Natural killer cell (primary cell): Measurements from ENCODE around the gene RAD51B. TPM values are rescaled to one million over a fixed set of nuclear protein-coding genes. Genes with fewer than 3 reads are reported as not detected.
A peak's percentile ranks its signal among the peaks of the same experiment; 100 is the strongest.

ENCODE experiments used
- ATAC-seq, 3 donors: fragments of 150-1000 bp in 2 of 3; fragments of 200-7000 bp in 1 of 3; cut with Tn5 transposase; 1 replicate in 1 of 3; 2 replicates in 2 of 3; pipeline ENCODE4 v1.10.0; 2021; ENCODE audit warnings: mild to moderate bottlenecking in 2 of 3, moderate library complexity in 2 of 3
- DNase-seq, 2 donors: peaks; one replicate each; pipeline versions ENCODE4 v3.0.0 to v3.0.0-alpha.2; 2013 to 2021; ENCODE audit warnings: mixed read lengths in 1 of 2
- H3K27ac ChIP-seq: one replicate; pipeline ENCODE4 v1.5.1; 2013; ENCODE audit warnings: mild to moderate bottlenecking, low read length
- H3K27me3 ChIP-seq: one replicate; pipeline ENCODE4 v1.6.1; 2013; ENCODE audit warnings: low read length; ENCODE audit not compliant: control insufficient read depth, insufficient read depth
- H3K36me3 ChIP-seq: one replicate; pipeline ENCODE4 v1.6.1; 2013; ENCODE audit warnings: low read length; ENCODE audit not compliant: control insufficient read depth, insufficient read depth
- H3K4me1 ChIP-seq: one replicate; pipeline ENCODE4 v1.6.1; 2013; ENCODE audit warnings: low read length; ENCODE audit not compliant: control insufficient read depth, insufficient read depth
- H3K4me3 ChIP-seq: one replicate; pipeline ENCODE4 v1.5.1; 2013; ENCODE audit warnings: low read length
- H3K9me3 ChIP-seq: one replicate; pipeline ENCODE4 v1.6.1; 2013; ENCODE audit warnings: low read length; ENCODE audit not compliant: control insufficient read depth, insufficient read depth
- H3K27ac Mint-ChIP-seq, 2 donors: one replicate each; pipeline ENCODE4 v1.8.0; 2022; ENCODE audit warnings: mild to moderate bottlenecking in 2 of 2, mixed read lengths in 2 of 2, moderate library complexity in 1 of 2
- H3K27me3 Mint-ChIP-seq, 2 donors: one replicate each; pipeline ENCODE4 v1.8.0; 2022; ENCODE audit warnings: low read depth in 2 of 2, mixed read lengths in 2 of 2
- H3K36me3 Mint-ChIP-seq: one replicate; pipeline ENCODE4 v1.8.0; 2022; ENCODE audit warnings: mixed read lengths
- H3K4me1 Mint-ChIP-seq, 2 donors: one replicate each; pipeline ENCODE4 v1.8.0; 2022; ENCODE audit warnings: mixed read lengths in 2 of 2
- H3K4me3 Mint-ChIP-seq: one replicate; pipeline ENCODE4 v1.8.0; 2022; ENCODE audit warnings: mild to moderate bottlenecking, moderate library complexity, mixed read lengths
- H3K9me3 Mint-ChIP-seq, 2 donors: one replicate each; pipeline ENCODE4 v1.8.0; 2022; ENCODE audit warnings: mixed read lengths in 2 of 2
- CTCF ChIP-seq: fragments of 200-600 bp; IDR thresholded peaks from one replicate; pipeline ENCODE4 v1.8.0; 2022; ENCODE audit warnings: antibody characterized with exemption
- WGBS: methylation state at CpG from one replicate; pipeline ENCODE4 v1.1.7; 2013; ENCODE audit warnings: missing lambda C conversion rate; ENCODE audit not compliant: insufficient coverage; 5-methylcytosine and 5-hydroxymethylcytosine counted together
- intact Hi-C: fragments of 100-400 bp; cut with micrococcal nuclease; formaldehyde crosslinking; loops from one replicate; pipeline ENCODE4 v1.14.2; 2022
- total RNA-seq, 4 donors: library from RNA; stranded (reverse); fragments of 120-200 nt in 1 of 4; gene quantifications; one replicate each; pipeline versions ENCODE4 v1.2.3 to v1.2.4, GENCODE V29; 2013 to 2022

The RAD51B gene
- total RNA-seq, 3 donors from 2014 or later (not counting 1 experiment from before 2014, with no cell fraction given), result 28.1 to 37.6 (median 28.6) TPM

- Mint-ChIP-seq H3K9me3 (no peaks in the 10 kb centered on the region), H3K4me1 (peaks cover 50 to 61% of the 10 kb centered on the region in 2 donors), H3K27ac (no peak overlapping the region), H3K4me3 (no peak overlapping the region), H3K27me3 (no peaks in the 10 kb centered on the region), H3K36me3 (no peaks in the 10 kb centered on the region)
- intact Hi-C loops, result no loop called here
- no peaks in the 10 kb centered on the region for H3K27me3 ChIP-seq
- H3K9me3 ChIP-seq, result no peaks in the 10 kb centered on the region
- peaks cover 29% of the 10 kb centered on the region for H3K4me1 ChIP-seq
- WGBS, result 88% methylated on average over 4 of the region's 5 CpGs
- H3K4me3 ChIP-seq, result no peak overlapping the region
- no peak for TF ChIP-seq CTCF
- DNase-seq, result no peak
- no peaks in the 10 kb centered on the region for H3K36me3 ChIP-seq
- ATAC-seq, result no peak
- peak overlapping the region; percentile 64 for H3K27ac ChIP-seq
Measured at GRCh38 chr14:68278576-68279436, 459.2 kb downstream of the RAD51B start.

GRCh38 chr14:68279437-68279720, 459.8 kb downstream of the RAD51B start:
- WGBS, result 92% methylated on average over 1 of the region's 3 CpGs
- H3K4me3 ChIP-seq, result no peak overlapping the region

GRCh38 chr14:68279777-68280233, 460.2 kb downstream of the RAD51B start:
- no peak overlapping the region for H3K4me3 ChIP-seq
- ATAC-seq (no peak), DNase-seq (no peak)
- intact Hi-C loops, result loop anchor here (10.0 kb wide), 3 partner anchors 125 to 405 kb away; no protein-coding TSS in a partner anchor
- H3K36me3 ChIP-seq, result no peaks in the 10 kb centered on the region
- Mint-ChIP-seq H3K27ac (peak overlapping the region in 1 of 2 donors; percentile 96), H3K9me3 (no peaks in the 10 kb centered on the region), H3K4me1 (peaks cover 55 to 62% of the 10 kb centered on the region in 2 donors), H3K4me3 (no peak overlapping the region), H3K36me3 (no peaks in the 10 kb centered on the region), H3K27me3 (no peaks in the 10 kb centered on the region)
- no peaks in the 10 kb centered on the region for H3K9me3 ChIP-seq
- H3K27ac ChIP-seq, result peak overlapping the region; percentile 64
- TF ChIP-seq CTCF, result no peak
- peaks cover 39% of the 10 kb centered on the region for H3K4me1 ChIP-seq
- 67% methylated on average over 4 of the region's 4 CpGs for WGBS
- H3K27me3 ChIP-seq, result no peaks in the 10 kb centered on the region

More at GRCh38 chr14:68279437-68279720, 459.8 kb downstream of the RAD51B start:
- H3K36me3 ChIP-seq, result no peaks in the 10 kb centered on the region
- intact Hi-C loops, result no loop called here
- DNase-seq (no peak), ATAC-seq (no peak)
- no peaks in the 10 kb centered on the region for H3K27me3 ChIP-seq
- Mint-ChIP-seq H3K36me3 (no peaks in the 10 kb centered on the region), H3K27me3 (no peaks in the 10 kb centered on the region), H3K9me3 (no peaks in the 10 kb centered on the region), H3K4me3 (no peak overlapping the region), H3K27ac (no peak overlapping the region), H3K4me1 (peaks cover 55 to 62% of the 10 kb centered on the region in 2 donors)
- TF ChIP-seq CTCF, result no peak
- H3K4me1 ChIP-seq, result peaks cover 35% of the 10 kb centered on the region
- no peaks in the 10 kb centered on the region for H3K9me3 ChIP-seq
- peak overlapping the region; percentile 64 for H3K27ac ChIP-seq
